Mesenchymal stem cell (in vitro differentiated cells and primary cell): ENCODE data around the gene RANBP17.

ENCODE experiments used
- DNase-seq: peaks from one replicate; pipeline ENCODE4 v3.0.0-alpha.2; 2013
- H2AFZ ChIP-seq: one replicate; pipeline ENCODE4 v1.6.1; 2013; ENCODE audit warnings: low read depth, mild to moderate bottlenecking, control low read depth, inconsistent platforms, low read length, moderate library complexity
- H2AK5ac ChIP-seq: 2 replicates; pipeline ENCODE4 v1.6.1; 2013; ENCODE audit warnings: low read length, moderate library complexity, mild to moderate bottlenecking, inconsistent platforms; ENCODE audit not compliant: severe bottlenecking
- H2BK120ac ChIP-seq: one replicate; pipeline ENCODE4 v1.6.1; 2013; ENCODE audit warnings: low read depth, mild to moderate bottlenecking, inconsistent platforms, low read length, moderate library complexity
- H2BK12ac ChIP-seq, 2 experiments: one replicate each; pipeline ENCODE4 v1.6.1; 2013; ENCODE audit warnings: inconsistent platforms in 2 of 2, low read length in 2 of 2, mild to moderate bottlenecking in 2 of 2, moderate library complexity in 2 of 2, control low read depth in 1 of 2
- H2BK15ac ChIP-seq: one replicate; pipeline ENCODE4 v1.6.1; 2013; ENCODE audit warnings: mild to moderate bottlenecking, low read depth, inconsistent platforms; ENCODE audit not compliant: poor library complexity, severe bottlenecking
- H2BK5ac ChIP-seq: 2 replicates; pipeline ENCODE4 v1.6.1; 2013; ENCODE audit warnings: low read depth, mild to moderate bottlenecking, low read length, control low read depth, inconsistent platforms; ENCODE audit not compliant: poor library complexity, severe bottlenecking
- H3K14ac ChIP-seq, 2 experiments: one replicate each; pipeline ENCODE4 v1.6.1; 2013; ENCODE audit warnings: inconsistent platforms in 2 of 2, low read length in 2 of 2, control low read depth in 1 of 2, mild to moderate bottlenecking in 1 of 2, moderate library complexity in 1 of 2
- H3K18ac ChIP-seq, 2 experiments: one replicate each; pipeline ENCODE4 v1.6.1; 2013; ENCODE audit warnings: inconsistent platforms in 2 of 2, low read length in 2 of 2, control low read depth in 1 of 2, low read depth in 1 of 2, mild to moderate bottlenecking in 1 of 2
- H3K23ac ChIP-seq, 2 experiments: one replicate each; pipeline ENCODE4 v1.6.1; 2013; ENCODE audit warnings: inconsistent platforms in 2 of 2, low read length in 2 of 2, mild to moderate bottlenecking in 2 of 2, moderate library complexity in 2 of 2, control low read depth in 1 of 2
- H3K27ac ChIP-seq: 2 replicates; pipeline ENCODE4 v1.5.1; 2013; ENCODE audit warnings: mild to moderate bottlenecking, moderate library complexity, low read length, control low read depth, inconsistent platforms; ENCODE audit not compliant: poor library complexity, severe bottlenecking
- H3K27me3 ChIP-seq, 2 experiments: 2 replicates each; pipeline versions ENCODE4 v1.6.1 to v1.7.0; 2013; ENCODE audit warnings: low read length in 2 of 2, mild to moderate bottlenecking in 2 of 2, moderate library complexity in 2 of 2, control low read depth in 1 of 2, inconsistent platforms in 1 of 2; ENCODE audit not compliant: control insufficient read depth in 1 of 2, insufficient read depth in 1 of 2
- H3K36me3 ChIP-seq, 2 experiments: 2 replicates each; pipeline versions ENCODE4 v1.6.1 to v1.7.0; 2013; ENCODE audit warnings: low read length in 2 of 2, control low read depth in 1 of 2, inconsistent platforms in 1 of 2, low read depth in 1 of 2, mild to moderate bottlenecking in 1 of 2; ENCODE audit not compliant: insufficient read depth in 2 of 2, control insufficient read depth in 1 of 2
- H3K4ac ChIP-seq, 2 experiments: one replicate each; pipeline ENCODE4 v1.6.1; 2013; ENCODE audit warnings: inconsistent platforms in 2 of 2, low read length in 2 of 2, mild to moderate bottlenecking in 2 of 2, moderate library complexity in 2 of 2, control low read depth in 1 of 2, low read depth in 1 of 2
- H3K4me1 ChIP-seq: 2 replicates; pipeline ENCODE4 v1.6.1; 2013; ENCODE audit warnings: low read depth, low read length, control low read depth; ENCODE audit not compliant: control insufficient read depth, insufficient read depth
- H3K4me2 ChIP-seq: 2 replicates; pipeline ENCODE4 v1.6.1; 2013; ENCODE audit warnings: low read length, mild to moderate bottlenecking, inconsistent platforms; ENCODE audit not compliant: poor library complexity, severe bottlenecking
- H3K4me3 ChIP-seq, 2 experiments: 2 replicates each; pipeline versions ENCODE4 v1.5.1 to v1.7.0; 2013; ENCODE audit warnings: low read length in 2 of 2, mild to moderate bottlenecking in 2 of 2, control low read depth in 1 of 2, low read depth in 1 of 2; ENCODE audit not compliant: insufficient read depth in 1 of 2
- H3K79me1 ChIP-seq: replicated peaks from 2 replicates; pipeline ENCODE4 v1.6.1; 2013; ENCODE audit warnings: mild to moderate bottlenecking, control low read depth, low read length, inconsistent platforms; ENCODE audit not compliant: poor library complexity, severe bottlenecking
- H3K9ac ChIP-seq: 2 replicates; pipeline ENCODE4 v1.7.0; 2013; ENCODE audit warnings: mild to moderate bottlenecking, low read length, moderate library complexity
- H3K9me3 ChIP-seq: 2 replicates; pipeline ENCODE4 v1.7.0; 2013; ENCODE audit warnings: mild to moderate bottlenecking, low read length; ENCODE audit not compliant: control insufficient read depth
- H4K8ac ChIP-seq: one replicate; pipeline ENCODE4 v1.6.1; 2013; ENCODE audit warnings: inconsistent platforms, mild to moderate bottlenecking, low read length, moderate library complexity
- H4K91ac ChIP-seq: one replicate; pipeline ENCODE4 v1.6.1; 2013; ENCODE audit warnings: mild to moderate bottlenecking, low read length, inconsistent platforms
- WGBS: methylation state at CpG from one replicate; pipeline ENCODE4 v1.1.7; 2013; ENCODE audit warnings: mixed read lengths; 5-methylcytosine and 5-hydroxymethylcytosine counted together

RANBP17 gene

GRCh38 chr5:171335616-171336015 is 473.8 kb downstream of the RANBP17 start:
- Histone ChIP-seq H2AFZ (no peak overlapping the region), H3K79me1 (no peaks in the 10 kb centered on the region)

GRCh38 chr5:171336521-171337209 is 474.8 kb downstream of the RANBP17 start:
- Histone ChIP-seq H3K18ac (no peak overlapping the region), H4K91ac (no peak overlapping the region), H3K27ac (no peak overlapping the region), H2BK12ac (no peak overlapping the region), H3K4me3 (peak overlapping the region in 1 of 2 experiments; percentile 81), H3K79me1 (no peaks in the 10 kb centered on the region), H2BK15ac (no peak overlapping the region), H3K9me3 (no peaks in the 10 kb centered on the region), H3K36me3 (no peaks in the 10 kb centered on the region), H3K4ac (no peak overlapping the region), H2AK5ac (no peak overlapping the region), H3K27me3 (peaks cover 39 to 50% of the 10 kb centered on the region in 2 experiments), H2BK120ac (no peak overlapping the region), H2BK5ac (no peak overlapping the region), H4K8ac (no peak overlapping the region), H3K4me2 (peak overlapping the region; percentile 38), H3K14ac (no peak overlapping the region), H2AFZ (no peak overlapping the region), H3K23ac (no peak overlapping the region), H3K9ac (peak overlapping the region; percentile 75), H3K4me1 (peaks cover 1% of the 10 kb centered on the region)
- WGBS = 51% methylated on average over 31 of the region's 31 CpGs
- peak; percentile 31 for DNase-seq

More at GRCh38 chr5:171335616-171336015, 473.8 kb downstream of the RANBP17 start:
- Histone ChIP-seq H3K23ac (peak overlapping the region in 1 of 2 experiments; percentile 14), H3K4me2 (no peak overlapping the region), H3K9ac (no peak overlapping the region), H3K4me3 (no peak overlapping the region), H3K27me3 (peaks cover 39 to 44% of the 10 kb centered on the region in 2 experiments), H4K8ac (no peak overlapping the region), H4K91ac (no peak overlapping the region), H3K18ac (no peak overlapping the region), H3K36me3 (no peaks in the 10 kb centered on the region), H3K4me1 (peaks cover 1% of the 10 kb centered on the region), H3K14ac (no peak overlapping the region), H2AK5ac (no peak overlapping the region), H3K4ac (no peak overlapping the region), H2BK120ac (no peak overlapping the region), H3K9me3 (no peaks in the 10 kb centered on the region), H3K27ac (no peak overlapping the region), H2BK15ac (no peak overlapping the region), H2BK12ac (no peak overlapping the region), H2BK5ac (no peak overlapping the region)
- DNase-seq = no peak
- 69% methylated on average over 8 of the region's 8 CpGs for WGBS

GRCh38 chr5:171337210-171337569 is 475.4 kb downstream of the RANBP17 start:
- Histone ChIP-seq H3K4ac (no peak overlapping the region), H3K27me3 (peaks cover 34 to 46% of the 10 kb centered on the region in 2 experiments), H3K9ac (peak overlapping the region; percentile 75), H3K9me3 (no peaks in the 10 kb centered on the region), H4K91ac (no peak overlapping the region), H3K36me3 (no peaks in the 10 kb centered on the region), H2BK5ac (no peak overlapping the region), H3K4me3 (peak overlapping the region in 1 of 2 experiments; percentile 81), H2BK12ac (no peak overlapping the region), H3K14ac (no peak overlapping the region), H3K79me1 (no peaks in the 10 kb centered on the region), H4K8ac (no peak overlapping the region), H3K4me2 (peak overlapping the region; percentile 11), H3K4me1 (peaks cover 1% of the 10 kb centered on the region), H2BK120ac (no peak overlapping the region), H3K18ac (no peak overlapping the region), H3K23ac (no peak overlapping the region), H3K27ac (no peak overlapping the region), H2AK5ac (no peak overlapping the region), H2BK15ac (no peak overlapping the region), H2AFZ (no peak overlapping the region)
- no peak for DNase-seq
- WGBS = 73% methylated on average over 11 of the region's 11 CpGs

GRCh38 chr5:171340042-171340441 is 478.2 kb downstream of the RANBP17 start:
- Histone ChIP-seq H2BK12ac (no peak overlapping the region), H4K8ac (no peak overlapping the region), H3K4ac (no peak overlapping the region), H3K79me1 (no peaks in the 10 kb centered on the region), H3K4me3 (no peak overlapping the region), H3K27me3 (peaks cover 30 to 36% of the 10 kb centered on the region in 2 experiments), H3K23ac (no peak overlapping the region), H4K91ac (no peak overlapping the region), H3K4me2 (no peak overlapping the region), H3K18ac (no peak overlapping the region), H3K27ac (no peak overlapping the region), H2AFZ (no peak overlapping the region), H3K36me3 (no peaks in the 10 kb centered on the region), H2BK5ac (no peak overlapping the region), H2BK15ac (no peak overlapping the region), H3K14ac (no peak overlapping the region), H2AK5ac (no peak overlapping the region), H3K9me3 (no peaks in the 10 kb centered on the region), H3K9ac (no peak overlapping the region), H2BK120ac (no peak overlapping the region), H3K4me1 (peaks cover 1% of the 10 kb centered on the region)
- DNase-seq = no peak
